SK-N-SH (cell line): Measurements from ENCODE around the gene DNAH7.

Experiments
- ELF1 ChIP-seq: IDR thresholded peaks from 2 replicates; pipeline ENCODE4 v1.4.0; 2012
- EP300 ChIP-seq, 2 experiments: IDR thresholded peaks; 2 replicates each; pipeline versions ENCODE4 v1.4.0 to v1.6.1; 2012; ENCODE audit warnings: borderline replicate concordance in 1 of 2, low read depth in 1 of 2, low read length in 1 of 2
- FOXJ3 ChIP-seq: sonication (generic); formaldehyde crosslinking; IDR thresholded peaks from 2 replicates; pipeline ENCODE4 v1.5.1; 2020; ENCODE audit warnings: mild to moderate bottlenecking, missing genetic modification reagents
- GABPA ChIP-seq: IDR thresholded peaks from 2 replicates; pipeline ENCODE4 v1.4.0; 2012; ENCODE audit warnings: low read depth, mild to moderate bottlenecking
- JUND ChIP-seq: IDR thresholded peaks from 2 replicates; pipeline ENCODE4 v1.4.0; 2012
- MEF2A ChIP-seq: IDR thresholded peaks from 2 replicates; pipeline ENCODE4 v1.4.0; 2012; ENCODE audit warnings: low read depth, borderline replicate concordance
- NFIC ChIP-seq: IDR thresholded peaks from 2 replicates; pipeline ENCODE4 v1.4.0; 2012; ENCODE audit warnings: borderline replicate concordance
- POLR2AphosphoS5 ChIP-seq: IDR thresholded peaks from 2 replicates; pipeline ENCODE4 v1.6.1; 2012; ENCODE audit warnings: low read depth, low read length
- RAD21 ChIP-seq: IDR thresholded peaks from 2 replicates; pipeline ENCODE4 v1.6.1; 2012; ENCODE audit warnings: mild to moderate bottlenecking, low read length
- RFX5 ChIP-seq: IDR thresholded peaks from 2 replicates; pipeline ENCODE4 v1.6.1; 2012; ENCODE audit warnings: mild to moderate bottlenecking, improper control_type of control experiment, low read length
- TCF12 ChIP-seq: IDR thresholded peaks from 2 replicates; pipeline ENCODE4 v1.4.0; 2012
- TF ChIP-seq, protein P1 (sequence below): fragments of 200-600 bp; sonication (generic); IDR thresholded peaks from 2 replicates; pipeline ENCODE4 v1.6.1; 2017; ENCODE audit warnings: antibody characterized with exemption, mild to moderate bottlenecking, moderate library complexity
- TF ChIP-seq, protein P2 (sequence below): IDR thresholded peaks from 2 replicates; pipeline ENCODE4 v1.4.0; 2012; ENCODE audit warnings: low read depth
- TF ChIP-seq, protein P3 (sequence below): fragments of 150-350 bp; IDR thresholded peaks from 2 replicates; pipeline ENCODE4 v1.6.1; 2017; ENCODE audit warnings: antibody characterized with exemption, low read length, low read depth, borderline replicate concordance

DNA sequence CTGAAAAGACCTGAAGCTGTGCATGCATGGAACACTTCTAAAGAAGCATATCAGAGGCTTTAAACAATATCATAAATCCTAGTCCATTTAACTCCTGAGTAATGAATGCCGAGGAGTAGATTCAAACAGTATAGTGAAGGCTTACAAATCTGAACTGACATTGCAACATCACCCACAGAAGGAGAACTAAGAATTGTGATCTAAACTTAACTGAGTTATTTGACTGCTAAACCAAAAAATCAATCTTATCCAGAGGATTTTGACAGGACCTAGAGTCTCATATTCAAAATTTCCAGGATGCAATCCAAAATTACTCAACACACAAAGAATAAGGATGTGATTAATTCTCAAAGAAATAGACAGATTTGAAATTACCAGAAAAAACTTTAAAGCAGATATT lies 230.6 kb downstream of the DNAH7 start:
- TF ChIP-seq, protein P1, sequence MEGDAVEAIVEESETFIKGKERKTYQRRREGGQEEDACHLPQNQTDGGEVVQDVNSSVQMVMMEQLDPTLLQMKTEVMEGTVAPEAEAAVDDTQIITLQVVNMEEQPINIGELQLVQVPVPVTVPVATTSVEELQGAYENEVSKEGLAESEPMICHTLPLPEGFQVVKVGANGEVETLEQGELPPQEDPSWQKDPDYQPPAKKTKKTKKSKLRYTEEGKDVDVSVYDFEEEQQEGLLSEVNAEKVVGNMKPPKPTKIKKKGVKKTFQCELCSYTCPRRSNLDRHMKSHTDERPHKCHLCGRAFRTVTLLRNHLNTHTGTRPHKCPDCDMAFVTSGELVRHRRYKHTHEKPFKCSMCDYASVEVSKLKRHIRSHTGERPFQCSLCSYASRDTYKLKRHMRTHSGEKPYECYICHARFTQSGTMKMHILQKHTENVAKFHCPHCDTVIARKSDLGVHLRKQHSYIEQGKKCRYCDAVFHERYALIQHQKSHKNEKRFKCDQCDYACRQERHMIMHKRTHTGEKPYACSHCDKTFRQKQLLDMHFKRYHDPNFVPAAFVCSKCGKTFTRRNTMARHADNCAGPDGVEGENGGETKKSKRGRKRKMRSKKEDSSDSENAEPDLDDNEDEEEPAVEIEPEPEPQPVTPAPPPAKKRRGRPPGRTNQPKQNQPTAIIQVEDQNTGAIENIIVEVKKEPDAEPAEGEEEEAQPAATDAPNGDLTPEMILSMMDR, result no peak
- no peak for TF ChIP-seq MEF2A
- TF ChIP-seq RAD21, result no peak
- TF ChIP-seq FOXJ3 (CRISPR knock-in tag), result no peak
- TF ChIP-seq EP300 (IDR thresholded peaks at IDR 0.05; ENCODE audit: borderline replicate concordance in 1 of 2, low read depth in 1 of 2, low read length in 1 of 2), result no peak
- no peak for TF ChIP-seq RFX5
- TF ChIP-seq, protein P2, sequence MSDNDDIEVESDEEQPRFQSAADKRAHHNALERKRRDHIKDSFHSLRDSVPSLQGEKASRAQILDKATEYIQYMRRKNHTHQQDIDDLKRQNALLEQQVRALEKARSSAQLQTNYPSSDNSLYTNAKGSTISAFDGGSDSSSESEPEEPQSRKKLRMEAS, result no peak
- 0 out of 2 replicates have a peak, but pooled peaks have one; percentile 23 for TF ChIP-seq JUND
- no peak for TF ChIP-seq POLR2AphosphoS5
- TF ChIP-seq, protein P3, sequence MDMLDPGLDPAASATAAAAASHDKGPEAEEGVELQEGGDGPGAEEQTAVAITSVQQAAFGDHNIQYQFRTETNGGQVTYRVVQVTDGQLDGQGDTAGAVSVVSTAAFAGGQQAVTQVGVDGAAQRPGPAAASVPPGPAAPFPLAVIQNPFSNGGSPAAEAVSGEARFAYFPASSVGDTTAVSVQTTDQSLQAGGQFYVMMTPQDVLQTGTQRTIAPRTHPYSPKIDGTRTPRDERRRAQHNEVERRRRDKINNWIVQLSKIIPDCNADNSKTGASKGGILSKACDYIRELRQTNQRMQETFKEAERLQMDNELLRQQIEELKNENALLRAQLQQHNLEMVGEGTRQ, result no peak
- peak; percentile 32 for TF ChIP-seq TCF12
- no peak for TF ChIP-seq ELF1
- TF ChIP-seq GABPA, result no peak
- TF ChIP-seq NFIC, result no peak; the same call in 1 of the 2 replicates
